Gastroesophageal sphincter (tissue), 2 donors: ENCODE measurements around the gene SYT1.

Experiments
- EP300 ChIP-seq: sonication (generic); formaldehyde crosslinking; IDR thresholded peaks from one replicate; pipeline ENCODE4 v1.6.1; 2017; ENCODE audit warnings: antibody characterized with exemption, mild to moderate bottlenecking
- POLR2AphosphoS5 ChIP-seq: sonication (generic); formaldehyde crosslinking; IDR thresholded peaks from one replicate; pipeline ENCODE4 v1.6.1; 2017; ENCODE audit warnings: antibody characterized with exemption

DNA sequence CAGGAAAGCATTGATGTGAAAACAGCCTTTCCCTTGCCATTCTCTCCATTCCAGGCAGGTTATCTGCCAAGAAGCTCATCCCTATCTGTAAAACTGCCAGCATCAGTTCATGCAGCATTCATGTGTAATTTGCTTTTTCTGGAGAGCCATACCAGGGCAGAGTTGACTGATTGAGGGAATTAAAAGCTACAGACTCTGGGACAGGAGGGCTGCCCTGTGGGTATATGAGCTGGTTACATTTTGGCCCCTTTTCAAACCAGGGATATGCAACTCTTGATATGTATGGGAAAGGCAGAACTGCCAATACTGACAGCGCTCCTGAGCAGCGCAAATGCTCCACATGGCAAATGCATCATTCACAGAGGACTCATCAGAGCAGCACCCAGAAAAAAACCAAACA, 53.7 kb downstream of the SYT1 start:
- TF ChIP-seq EP300: no peak
- TF ChIP-seq POLR2AphosphoS5: no peak
